HepG2 (cell line): ENCODE data around the gene DDX59. TPM values are rescaled to one million over a fixed set of nuclear protein-coding genes. Genes with fewer than 3 reads are reported as not detected.

ENCODE experiments used
- ATAC-seq: fragments of 200-7000 bp; cut with Tn5 transposase; 3 replicates; pipeline ENCODE4 v1.9.1; 2020; ENCODE audit warnings: mild to moderate bottlenecking, moderate library complexity
- BruUV-seq: library from RNA; stranded (reverse); fragments of 400-500 nt; replicated peaks from 2 replicates; lab custom pipeline; 2021; lab: Mats Ljungman, UMichigan
- CTCF ChIA-PET: fragments of 300-600 bp; formaldehyde crosslinking; extraction: SDS; loops from one replicate; lab custom pipeline; 2021; ENCODE audit warnings: low total read pairs, inconsistent platforms, low intra/inter-chr PET ratio; lab: Yijun Ruan, JAX
- POLR2A ChIA-PET: fragments of 350-600 bp; sonication (Branson Sonifier 250); formaldehyde crosslinking; loops from one replicate; lab custom pipeline; 2020; ENCODE audit warnings: antibody characterized with exemption, inconsistent platforms; lab: Yijun Ruan, JAX
- DNase-seq: peaks from one replicate; pipeline ENCODE4 v3.0.0-alpha.2; 2015; ENCODE audit warnings: low spot score
- FAIRE-seq: peaks from 3 replicates; lab custom pipeline; 2011; peaks lifted over from hg19 to GRCh38; lab: Jason Lieb, UNC
- H2AFZ ChIP-seq: one replicate; pipeline ENCODE4 v1.6.1; 2011; ENCODE audit warnings: low read length, inconsistent platforms
- H3K27ac ChIP-seq: fragments of 300-600 bp; 3 replicates; pipeline ENCODE4 v1.8.0; 2011; ENCODE audit warnings: mixed run types, mild to moderate bottlenecking, mixed read lengths, low read length, inconsistent platforms; ENCODE audit not compliant: insufficient read depth; ENCODE audit errors: extremely low read length
- H3K27me3 ChIP-seq, 2 experiments: fragments of 200-600 bp in 1 of 2; 2 replicates in 1 of 2; 3 replicates in 1 of 2; pipeline versions ENCODE4 v1.6.0 to v1.8.0; 2011; ENCODE audit warnings: low read length in 2 of 2, mild to moderate bottlenecking in 2 of 2, moderate library complexity in 2 of 2, inconsistent platforms in 1 of 2; ENCODE audit not compliant: insufficient read depth in 2 of 2, control insufficient read depth in 1 of 2
- H3K36me3 ChIP-seq, 2 experiments: fragments of 200-600 bp in 1 of 2; replicated peaks in 1 of 2; 2 replicates in 1 of 2; 3 replicates in 1 of 2; pipeline versions ENCODE4 v1.5.1 to v1.8.0; 2011; ENCODE audit warnings: low read length in 2 of 2, inconsistent platforms in 1 of 2; ENCODE audit not compliant: insufficient read depth in 2 of 2, control insufficient read depth in 1 of 2
- H3K4me1 ChIP-seq: 2 replicates; pipeline ENCODE4 v1.5.1; 2012; ENCODE audit warnings: low read length, inconsistent platforms; ENCODE audit not compliant: insufficient read depth
- H3K4me2 ChIP-seq: 2 replicates; pipeline ENCODE4 v1.6.0; 2011; ENCODE audit warnings: low read depth, low read length, inconsistent platforms
- H3K4me3 ChIP-seq, 3 experiments: fragments of 200-600 bp in 1 of 3; sonication (generic), shearing (Covaris generic) in 1 of 3; replicated peaks in 1 of 3; 2 replicates each; pipeline ENCODE4 v1.5.1; 2011 to 2016; ENCODE audit warnings: low read length in 3 of 3, inconsistent platforms in 2 of 3, low read depth in 2 of 3, mild to moderate bottlenecking in 2 of 3, control low read depth in 1 of 3, mixed read lengths in 1 of 3; ENCODE audit not compliant: insufficient read depth in 1 of 3
- H3K79me2 ChIP-seq: one replicate; pipeline ENCODE4 v1.6.1; 2011; ENCODE audit warnings: low read length, inconsistent platforms; ENCODE audit not compliant: insufficient read depth
- H3K9ac ChIP-seq: 2 replicates; pipeline ENCODE4 v1.6.0; 2011; ENCODE audit warnings: mild to moderate bottlenecking, low read depth, low read length, inconsistent platforms; ENCODE audit not compliant: insufficient read depth
- H3K9me3 ChIP-seq: 2 replicates; pipeline ENCODE4 v1.5.1; 2012; ENCODE audit warnings: mild to moderate bottlenecking, low read length
- H4K20me1 ChIP-seq: 2 replicates; pipeline ENCODE4 v1.6.0; 2011; ENCODE audit warnings: inconsistent platforms, mild to moderate bottlenecking, low read length, moderate library complexity; ENCODE audit not compliant: insufficient read depth
- FUBP1 ChIP-seq: sonication (generic); formaldehyde crosslinking; IDR thresholded peaks from 2 replicates; pipeline ENCODE4 v1.5.1; 2020; ENCODE audit warnings: missing genetic modification reagents, mild to moderate bottlenecking, borderline replicate concordance
- MIER2 ChIP-seq: IDR thresholded peaks from 2 replicates; pipeline ENCODE4 v1.6.1; 2016; ENCODE audit warnings: missing biosample characterization, missing genetic modification reagents
- MTA1 ChIP-seq: sonication (generic); formaldehyde crosslinking; IDR thresholded peaks from 2 replicates; pipeline ENCODE4 v1.4.0; 2020; ENCODE audit warnings: missing genetic modification reagents, mild to moderate bottlenecking, borderline replicate concordance
- NFE2 ChIP-seq: sonication (generic); formaldehyde crosslinking; IDR thresholded peaks from 2 replicates; pipeline ENCODE4 v1.4.0; 2020; ENCODE audit warnings: missing genetic modification reagents
- SIX1 ChIP-seq: sonication (generic); formaldehyde crosslinking; IDR thresholded peaks from 2 replicates; pipeline ENCODE4 v1.4.0; 2020; ENCODE audit warnings: missing genetic modification reagents, borderline replicate concordance
- SNAPC2 ChIP-seq: sonication (generic); formaldehyde crosslinking; IDR thresholded peaks from 2 replicates; pipeline ENCODE4 v1.8.1; 2022; ENCODE audit warnings: mild to moderate bottlenecking, missing genetic modification reagents
- TGIF2 ChIP-seq: IDR thresholded peaks from 2 replicates; pipeline ENCODE4 v1.6.1; 2016; ENCODE audit warnings: control low read depth, missing compliant biosample characterization
- ZKSCAN8 ChIP-seq: IDR thresholded peaks from 2 replicates; pipeline ENCODE4 v1.6.1; 2016; ENCODE audit warnings: borderline replicate concordance, missing genetic modification reagents, missing compliant biosample characterization
- ZNF17 ChIP-seq: sonication (generic); formaldehyde crosslinking; IDR thresholded peaks from 2 replicates; pipeline ENCODE4 v1.5.0; 2020; ENCODE audit warnings: mild to moderate bottlenecking, missing genetic modification reagents
- WGBS: methylation state at CpG from one replicate; pipeline ENCODE4 v1.1.6; 2017; ENCODE audit warnings: low lambda C conversion rate; 5-methylcytosine and 5-hydroxymethylcytosine counted together
- in situ Hi-C: cut with HindIII; loops from 2 replicates; pipeline ENCODE4 v1.10.0; 2017; ENCODE audit warnings: low pct_unique_long_range_greater_than_20kb; ENCODE audit not compliant: extremely low pct_ligation_motif_present
- intact Hi-C: fragments of 100-400 bp; cut with micrococcal nuclease; formaldehyde crosslinking; loops from one replicate; pipeline ENCODE4 v1.10.0; 2022; ENCODE audit not compliant: unreplicated experiment
- polyA plus RNA-seq, 8 experiments: library from polyadenylated mRNA; depleted of rRNA in 3 of 8; stranded (reverse) in 7 of 8; unstranded in 1 of 8; fragments of >200 nt; fragmentation: Illumina TruSeq in 4 of 8; extraction: Trizol in 4 of 8; gene quantifications; 2 replicates each; pipeline versions ENCODE4 v1.2.1 to v1.2.3, GENCODE V29; 2011 to 2016; ENCODE audit warnings: low read depth in 4 of 8, missing spikeins in 1 of 8, mixed read lengths in 1 of 8; ENCODE audit not compliant: insufficient read depth in 1 of 8
- total RNA-seq, 5 experiments: library from RNA; depleted of rRNA; stranded (reverse); fragments of >200 nt; fragmentation: Illumina TruSeq; extraction: Trizol; gene quantifications; 2 replicates each; pipeline ENCODE4 v1.2.3, GENCODE V29; 2016; ENCODE audit warnings: low read depth in 1 of 5

Gene DDX59
- total and polyA plus RNA-seq, 2 of the 13 experiments (the other 11 are each of a cell fraction or from before 2014, with no cell fraction given), result 12.1 to 14.8 TPM

DNA sequence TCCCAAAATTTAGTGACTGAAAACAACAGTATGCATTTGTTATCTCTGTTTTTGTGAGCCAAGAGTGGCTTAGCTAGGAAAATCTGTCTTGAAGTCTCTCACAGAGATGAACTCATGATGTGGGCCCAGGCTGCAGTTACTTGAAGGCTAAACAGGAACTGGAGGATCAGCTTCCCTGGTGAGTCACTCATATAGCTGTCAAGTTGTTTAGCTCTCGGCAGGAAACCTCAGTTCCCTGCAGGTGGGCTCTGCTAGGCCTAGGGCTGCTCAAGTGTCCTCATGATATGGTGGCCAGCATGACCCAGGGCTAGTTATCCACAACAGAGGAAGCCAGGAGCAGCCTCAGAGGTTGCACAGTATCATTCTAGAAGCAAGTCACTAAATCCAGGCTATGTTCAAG is 30.2 kb upstream of the DDX59 start:
- Histone ChIP-seq H3K9me3 (no peaks in the 10 kb centered on the region), H3K4me1 (no peaks in the 10 kb centered on the region), H3K36me3 (no peaks in the 10 kb centered on the region), H4K20me1 (no peaks in the 10 kb centered on the region), H3K27me3 (0 out of 5 replicates have a peak, but pooled peaks cover 0 to 2% of the 10 kb centered on the region in 2 experiments), H2AFZ (no peak overlapping the region), H3K79me2 (no peaks in the 10 kb centered on the region), H3K9ac (no peak overlapping the region), H3K27ac (no peak overlapping the region), H3K4me2 (no peak overlapping the region), H3K4me3 (no peak overlapping the region)
- no peak for ATAC-seq
- intact Hi-C loops (no loop called here), in situ Hi-C loops (no loop called here)
- CTCF ChIA-PET, result no interaction called here
- no peak for DNase-seq
- no peak for TF ChIP-seq TGIF2
- no peak for TF ChIP-seq ZNF17
- TF ChIP-seq NFE2 (CRISPR knock-in tag), result no peak
- TF ChIP-seq FUBP1 (CRISPR knock-in tag), result no peak
- TF ChIP-seq ZKSCAN8 (CRISPR knock-in tag), result no peak
- TF ChIP-seq SIX1, result no peak
- no peak for TF ChIP-seq MTA1 (CRISPR knock-in tag)
- no peak for TF ChIP-seq MIER2 (CRISPR knock-in tag)
- TF ChIP-seq SNAPC2, result no peak
- no peak for FAIRE-seq
- BruUV-seq, result no TSS peak
- POLR2A ChIA-PET, result no interaction called here
- 0% methylated on average over 1 of the region's 1 CpG for WGBS
